ENCODE measurements around the gene DTWD1. TPM values are rescaled to one million over a fixed set of nuclear protein-coding genes. Genes with fewer than 3 reads are reported as not detected.
A peak's percentile ranks its signal among the peaks of the same experiment; 100 is the strongest.

The DTWD1 gene
- polyA plus RNA-seq, 3 donors, result 8.3 to 11.8 (median 10.2) TPM

- peaks cover 0 to 10% of the 10 kb centered on the region in 2 donors for H3K36me3 ChIP-seq (replicated peaks in 1 of 2; ENCODE audit: control insufficient read depth in 1 of 2, insufficient read depth in 2 of 2, low read length in 2 of 2)
- H3K9me3 ChIP-seq (replicated peaks in 1 of 2; ENCODE audit: control insufficient read depth in 1 of 2, insufficient read depth in 1 of 2, low read length in 2 of 2), result peaks cover 11 to 14% of the 10 kb centered on the region in 2 donors
- Mint-ChIP-seq H3K27ac (peak overlapping the region in 1 of 7 donors; percentile 57), H3K27me3 (ENCODE audit: low read depth in 3 of 3) (no peaks in the 10 kb centered on the region), H3K36me3 (peaks cover 10 to 11% of the 10 kb centered on the region in 2 donors), H3K4me1 (peaks cover 33% of the 10 kb centered on the region), H3K9me3 (peaks cover 14 to 30% (median 17%) of the 10 kb centered on the region in 7 donors), H3K4me3 (no peak overlapping the region)
- peaks cover 33% of the 10 kb centered on the region for H3K79me2 ChIP-seq (ENCODE audit: insufficient read depth, low read length)
- no peaks in the 10 kb centered on the region for H4K20me1 ChIP-seq (ENCODE audit: insufficient read depth, low read length)
- no peak overlapping the region for H2AFZ ChIP-seq (ENCODE audit: insufficient read depth, low read depth, low read length, poor library complexity, severe bottlenecking)
- H3K27me3 ChIP-seq (ENCODE audit: control insufficient read depth in 2 of 2, insufficient read depth in 2 of 2, low read length in 2 of 2), result no peaks in the 10 kb centered on the region
- H3K4me3 ChIP-seq (replicated peaks in 1 of 3; ENCODE audit: low read depth in 2 of 3, low read length in 3 of 3), result no peak overlapping the region
- H3K4me2 ChIP-seq (replicated peaks; ENCODE audit: extremely low read depth, low read length, poor library complexity, severe bottlenecking), result no peak overlapping the region
- peak in 1 of 3 donors; percentile 7 for DNase-seq
- intact Hi-C loops (cut with micrococcal nuclease), result no loop called here
- no peak overlapping the region for H3K9ac ChIP-seq (ENCODE audit: insufficient read depth, low read length, poor library complexity, severe bottlenecking)
- TF ChIP-seq CTCF (IDR thresholded peaks at IDR 0.05), result no peak
- WGBS (ENCODE audit: insufficient coverage), result 36% methylated on average over 2 of the region's 3 CpGs
- no peak overlapping the region for H3K27ac ChIP-seq (ENCODE audit: low read depth in 1 of 2, low read length in 2 of 2)
- peaks cover 17 to 31% of the 10 kb centered on the region in 2 donors for H3K4me1 ChIP-seq (ENCODE audit: control insufficient read depth in 1 of 2, insufficient read depth in 2 of 2, low read length in 2 of 2)
These were observed 1.6 kb upstream of the DTWD1 start for GRCh38 chr15:49619226-49619625.

GRCh38 chr15:49620199-49620598, 649 bp upstream of the DTWD1 start:
- H3K36me3 ChIP-seq (replicated peaks in 1 of 2; ENCODE audit: control insufficient read depth in 1 of 2, insufficient read depth in 2 of 2, low read length in 2 of 2), result peaks cover 6 to 17% of the 10 kb centered on the region in 2 donors
- peaks cover 17 to 31% of the 10 kb centered on the region in 2 donors for H3K4me1 ChIP-seq (ENCODE audit: control insufficient read depth in 1 of 2, insufficient read depth in 2 of 2, low read length in 2 of 2)
- peak overlapping the region; percentile 85 for H3K9ac ChIP-seq (ENCODE audit: insufficient read depth, low read length, poor library complexity, severe bottlenecking)
- Mint-ChIP-seq H3K9me3 (peaks cover 9 to 25% (median 14%) of the 10 kb centered on the region in 7 donors), H3K4me1 (peaks cover 31% of the 10 kb centered on the region), H3K4me3 (peak overlapping the region; percentile 92 to 95), H3K36me3 (peaks cover 11 to 14% of the 10 kb centered on the region in 2 donors), H3K27me3 (ENCODE audit: low read depth in 3 of 3) (no peaks in the 10 kb centered on the region), H3K27ac (peak overlapping the region; percentile 93 to 99 (median 97))
- no peaks in the 10 kb centered on the region for H4K20me1 ChIP-seq (ENCODE audit: insufficient read depth, low read length)
- peak; percentile 29 for TF ChIP-seq CTCF (IDR thresholded peaks at IDR 0.05)
- peaks cover 4 to 13% of the 10 kb centered on the region in 2 donors for H3K9me3 ChIP-seq (replicated peaks in 1 of 2; ENCODE audit: control insufficient read depth in 1 of 2, insufficient read depth in 1 of 2, low read length in 2 of 2)
- peaks cover 38% of the 10 kb centered on the region for H3K79me2 ChIP-seq (ENCODE audit: insufficient read depth, low read length)
- H3K27ac ChIP-seq (ENCODE audit: low read depth in 1 of 2, low read length in 2 of 2), result peak overlapping the region; percentile 90 to 93
- WGBS (ENCODE audit: insufficient coverage), result 0% methylated on average over 1 of the region's 6 CpGs
- no peaks in the 10 kb centered on the region for H3K27me3 ChIP-seq (ENCODE audit: control insufficient read depth in 2 of 2, insufficient read depth in 2 of 2, low read length in 2 of 2)
- peak overlapping the region; percentile 87 for H2AFZ ChIP-seq (ENCODE audit: insufficient read depth, low read depth, low read length, poor library complexity, severe bottlenecking)
- intact Hi-C loops (cut with micrococcal nuclease), result loop anchor here (10.0 kb wide), 2 partner anchors 95 to 465 kb away; partner anchors contain the start of gene COPS2 (in 1 of the 2)
- peak; percentile 39 to 66 (median 48) for DNase-seq
- peak overlapping the region; percentile 84 for H3K4me2 ChIP-seq (replicated peaks; ENCODE audit: extremely low read depth, low read length, poor library complexity, severe bottlenecking)
- H3K4me3 ChIP-seq (replicated peaks in 1 of 3; ENCODE audit: low read depth in 2 of 3, low read length in 3 of 3), result peak overlapping the region; percentile 80 to 93 (median 91)

Measured in CD14-positive monocyte (primary cell).